Left lung (tissue), 10 donors: Measurements from ENCODE around the gene RFPL1. TPM values are rescaled to one million over a fixed set of nuclear protein-coding genes. Genes with fewer than 3 reads are reported as not detected.

Source experiments
- ATAC-seq: fragments of 200-7000 bp; cut with Tn5 transposase; one replicate; pipeline ENCODE4 v1.9.1; 2020; ENCODE audit warnings: moderate library complexity
- DNase-seq, 4 donors: peaks; one replicate each; pipeline ENCODE4 v3.0.0-alpha.2; 2013 to 2020
- H3K27ac ChIP-seq, 2 donors: fragments of 200-600 bp; sonication (generic) in 1 of 2; one replicate each; pipeline versions ENCODE4 v1.5.0 to v1.8.0; 2020 to 2021
- H3K27me3 ChIP-seq, 2 donors: fragments of 200-600 bp; sonication (generic) in 1 of 2; one replicate each; pipeline versions ENCODE4 v1.5.0 to v1.8.0; 2020 to 2021
- H3K36me3 ChIP-seq, 2 donors: fragments of 200-600 bp; sonication (generic) in 1 of 2; one replicate each; pipeline versions ENCODE4 v1.5.0 to v1.8.0; 2020 to 2021
- H3K4me1 ChIP-seq, 2 donors: fragments of 200-600 bp; one replicate each; pipeline ENCODE4 v1.8.0; 2021
- H3K4me3 ChIP-seq, 2 donors: fragments of 200-600 bp; sonication (generic) in 1 of 2; one replicate each; pipeline versions ENCODE4 v1.5.0 to v1.8.0; 2020 to 2021; ENCODE audit warnings: mild to moderate bottlenecking in 1 of 2
- H3K9me3 ChIP-seq, 2 donors: fragments of 200-600 bp; sonication (generic) in 1 of 2; one replicate each; pipeline versions ENCODE4 v1.5.0 to v1.8.0; 2020 to 2021
- CTCF ChIP-seq, 2 donors: fragments of 200-600 bp; sonication (generic) in 1 of 2; IDR thresholded peaks; one replicate each; pipeline versions ENCODE4 v1.5.0 to v1.8.0; 2021; ENCODE audit warnings: antibody characterized with exemption in 2 of 2
- intact Hi-C, 2 donors: fragments of 100-400 bp; cut with DNase I; formaldehyde crosslinking; loops; one replicate each; pipeline versions ENCODE4 v1.11.2 to v1.14.2; 2022
- polyA plus RNA-seq, 6 donors: library from polyadenylated mRNA; unstranded; fragments of 120-200 nt; gene quantifications; one replicate each; pipeline ENCODE4 v1.2.1, GENCODE V29; 2013; ENCODE audit not compliant: insufficient read length in 6 of 6
- total RNA-seq, 2 donors: library from RNA; stranded (reverse); fragmentation: NEBNext Ultra II Directional; extraction: Animal tissue kit (Norgen Biotek cat#: 25700); gene quantifications; one replicate each; pipeline ENCODE4 v1.2.1, GENCODE V29; 2021
- donor health status: DM: no; HTN: yes; CAD: no.
- donor health status: DM: no; HTN: no; CAD: no.

The RFPL1 gene
- total and polyA plus RNA-seq, 8 donors: 0.20 to 0.99 (median 0.47) TPM; not detected in 3

- Histone ChIP-seq H3K27ac (no peak overlapping the region), H3K4me1 (no peaks in the 10 kb centered on the region), H3K27me3 (no peaks in the 10 kb centered on the region), H3K36me3 (no peaks in the 10 kb centered on the region), H3K4me3 (no peak overlapping the region), H3K9me3 (no peaks in the 10 kb centered on the region)
- ATAC-seq (no peak), DNase-seq (no peak)
- TF ChIP-seq CTCF (IDR thresholded peaks at IDR 0.05): no peak
- intact Hi-C loops: no loop called here
Measured at GRCh38 chr22:29459773-29460172, 21.4 kb downstream of the RFPL1 start.

GRCh38 chr22:29461263-29461662 is 22.9 kb downstream of the RFPL1 start:
- ATAC-seq: no peak
- TF ChIP-seq CTCF (IDR thresholded peaks at IDR 0.05): no peak

GRCh38 chr22:29463629-29464028 is 25.2 kb downstream of the RFPL1 start:
- Histone ChIP-seq H3K27me3 (peaks cover 0 to 6% of the 10 kb centered on the region in 2 donors), H3K4me3 (no peak overlapping the region), H3K9me3 (no peaks in the 10 kb centered on the region), H3K4me1 (no peaks in the 10 kb centered on the region), H3K36me3 (no peaks in the 10 kb centered on the region), H3K27ac (no peak overlapping the region)
- TF ChIP-seq CTCF (IDR thresholded peaks at IDR 0.05): no peak
- ATAC-seq: no peak
- intact Hi-C loops: no loop called here
- no peak for DNase-seq

More at GRCh38 chr22:29461263-29461662, 22.9 kb downstream of the RFPL1 start:
- H3K27ac ChIP-seq: no peak overlapping the region
- no peak for DNase-seq
- H3K9me3 ChIP-seq: no peaks in the 10 kb centered on the region
- intact Hi-C loops: no loop called here
- no peak overlapping the region for H3K4me3 ChIP-seq
- H3K36me3 ChIP-seq: no peaks in the 10 kb centered on the region
- no peaks in the 10 kb centered on the region for H3K27me3 ChIP-seq
- no peaks in the 10 kb centered on the region for H3K4me1 ChIP-seq

GRCh38 chr22:29464581-29464980 is 26.2 kb downstream of the RFPL1 start:
- intact Hi-C loops: no loop called here
- DNase-seq (no peak), ATAC-seq (no peak)
- H3K36me3 ChIP-seq: no peaks in the 10 kb centered on the region
- no peak for TF ChIP-seq CTCF (IDR thresholded peaks at IDR 0.05)
- H3K27ac ChIP-seq: no peak overlapping the region
- no peaks in the 10 kb centered on the region for H3K4me1 ChIP-seq
- peaks cover 0 to 16% of the 10 kb centered on the region in 2 donors for H3K27me3 ChIP-seq
- no peaks in the 10 kb centered on the region for H3K9me3 ChIP-seq
- no peak overlapping the region for H3K4me3 ChIP-seq

GRCh38 chr22:29469755-29470154 is 31.4 kb downstream of the RFPL1 start:
- ATAC-seq: peak; percentile 91
- H3K36me3 ChIP-seq: no peaks in the 10 kb centered on the region
- intact Hi-C loops: no loop called here

More at GRCh38 chr22:29469755-29470154, 31.4 kb downstream of the RFPL1 start:
- Histone ChIP-seq H3K27ac (no peak overlapping the region), H3K4me3 (peak overlapping the region in 1 of 2 donors; percentile 25), H3K9me3 (no peaks in the 10 kb centered on the region), H3K27me3 (peaks cover 0 to 38% of the 10 kb centered on the region in 2 donors), H3K4me1 (peaks cover 0 to 4% of the 10 kb centered on the region in 2 donors)
- peak in 2 of 4 donors; percentile 36 to 54 for DNase-seq
- TF ChIP-seq CTCF (IDR thresholded peaks at IDR 0.05): no peak
